RWPE2 (cell line): Measurements from ENCODE around the gene CARD11.
A peak's percentile ranks its signal among the peaks of the same experiment; 100 is the strongest.

Source experiments
- ATAC-seq: fragments of 200-7000 bp; cut with Tn5 transposase; 3 replicates; pipeline ENCODE4 v1.9.1; 2021; ENCODE audit warnings: low read depth
- DNase-seq: peaks from one replicate; pipeline ENCODE4 v3.0.0-alpha.2; 2020; ENCODE audit warnings: low spot score
- H3K27ac ChIP-seq: fragments of 450-650 bp; 2 replicates; pipeline ENCODE4 v1.5.1; 2017; ENCODE audit warnings: mild to moderate bottlenecking; ENCODE audit not compliant: poor library complexity, severe bottlenecking
- H3K27me3 ChIP-seq: fragments of 250-450 bp; sonication (Bioruptor Pico); 2 replicates; pipeline ENCODE4 v1.5.1; 2021; ENCODE audit warnings: mild to moderate bottlenecking, moderate library complexity; ENCODE audit not compliant: insufficient read depth, poor library complexity, severe bottlenecking
- H3K36me3 ChIP-seq: fragments of 250-450 bp; sonication (Bioruptor Pico); 2 replicates; pipeline ENCODE4 v1.5.1; 2020; ENCODE audit warnings: low read depth, mild to moderate bottlenecking, moderate library complexity
- H3K4me1 ChIP-seq: fragments of 250-450 bp; sonication (Bioruptor Pico); 2 replicates; pipeline ENCODE4 v1.5.1; 2021; ENCODE audit warnings: mild to moderate bottlenecking, moderate library complexity; ENCODE audit not compliant: insufficient read depth, poor library complexity, severe bottlenecking
- H3K4me3 ChIP-seq: fragments of 250-450 bp; sonication (Bioruptor Pico); 2 replicates; pipeline ENCODE4 v1.5.1; 2021; ENCODE audit warnings: mild to moderate bottlenecking, moderate library complexity; ENCODE audit not compliant: severe bottlenecking
- H3K9me3 ChIP-seq: fragments of 250-450 bp; sonication (Bioruptor Pico); 2 replicates; pipeline ENCODE4 v1.5.1; 2021; ENCODE audit warnings: mild to moderate bottlenecking, moderate library complexity; ENCODE audit not compliant: severe bottlenecking
- TF ChIP-seq, protein P1 (sequence below): fragments of 450-650 bp; IDR thresholded peaks from one replicate; pipeline ENCODE4 v1.5.1; 2017; ENCODE audit warnings: mild to moderate bottlenecking, moderate library complexity; ENCODE audit not compliant: poor library complexity, severe bottlenecking

CARD11 gene

DNA sequence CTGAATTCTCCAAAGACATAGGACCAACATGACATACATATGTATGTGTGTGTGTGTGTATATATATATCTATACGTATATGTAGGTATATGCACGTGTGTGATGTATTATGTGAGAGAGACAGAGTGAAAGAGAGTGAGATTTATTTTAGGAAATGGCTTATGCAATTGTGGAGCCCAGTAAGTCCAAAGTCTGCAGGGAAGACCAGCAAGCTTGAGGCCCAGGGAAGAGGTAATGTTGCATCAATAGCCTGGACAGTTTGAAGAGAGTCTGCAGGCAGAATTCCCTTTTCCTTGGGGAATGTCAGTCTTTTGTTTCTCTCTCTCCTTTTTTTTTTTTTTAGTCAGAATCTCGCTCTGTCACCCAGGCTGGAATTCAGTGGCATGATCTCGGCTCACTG, 33.0 kb upstream of the CARD11 start:
- no peak for ATAC-seq

DNA sequence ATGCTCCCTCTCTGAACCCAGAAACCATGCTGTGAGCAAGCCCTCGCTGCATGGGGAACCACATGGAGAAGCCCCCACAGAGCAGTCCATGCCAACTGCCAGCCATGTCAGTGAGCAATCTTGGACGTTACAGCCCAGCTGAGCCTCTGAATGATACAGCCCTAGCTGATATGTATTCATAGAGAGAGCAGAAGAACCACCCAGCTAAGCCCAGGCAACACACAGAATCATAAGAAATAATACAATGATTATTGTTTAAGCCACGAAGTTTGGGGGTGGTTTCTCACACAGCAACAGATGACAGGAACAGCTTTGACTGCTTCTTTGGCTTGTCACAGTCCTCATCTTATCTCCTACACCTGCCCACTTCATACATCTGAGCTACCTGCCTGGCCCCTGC, 32.5 kb upstream of the CARD11 start:
- H3K36me3 ChIP-seq, result no peaks in the 10 kb centered on the region
- no peak for DNase-seq
- H3K27me3 ChIP-seq, result no peaks in the 10 kb centered on the region
- ATAC-seq, result no peak
- no peak overlapping the region for H3K27ac ChIP-seq
- TF ChIP-seq, protein P1, sequence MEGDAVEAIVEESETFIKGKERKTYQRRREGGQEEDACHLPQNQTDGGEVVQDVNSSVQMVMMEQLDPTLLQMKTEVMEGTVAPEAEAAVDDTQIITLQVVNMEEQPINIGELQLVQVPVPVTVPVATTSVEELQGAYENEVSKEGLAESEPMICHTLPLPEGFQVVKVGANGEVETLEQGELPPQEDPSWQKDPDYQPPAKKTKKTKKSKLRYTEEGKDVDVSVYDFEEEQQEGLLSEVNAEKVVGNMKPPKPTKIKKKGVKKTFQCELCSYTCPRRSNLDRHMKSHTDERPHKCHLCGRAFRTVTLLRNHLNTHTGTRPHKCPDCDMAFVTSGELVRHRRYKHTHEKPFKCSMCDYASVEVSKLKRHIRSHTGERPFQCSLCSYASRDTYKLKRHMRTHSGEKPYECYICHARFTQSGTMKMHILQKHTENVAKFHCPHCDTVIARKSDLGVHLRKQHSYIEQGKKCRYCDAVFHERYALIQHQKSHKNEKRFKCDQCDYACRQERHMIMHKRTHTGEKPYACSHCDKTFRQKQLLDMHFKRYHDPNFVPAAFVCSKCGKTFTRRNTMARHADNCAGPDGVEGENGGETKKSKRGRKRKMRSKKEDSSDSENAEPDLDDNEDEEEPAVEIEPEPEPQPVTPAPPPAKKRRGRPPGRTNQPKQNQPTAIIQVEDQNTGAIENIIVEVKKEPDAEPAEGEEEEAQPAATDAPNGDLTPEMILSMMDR, result no peak
- H3K4me1 ChIP-seq, result no peaks in the 10 kb centered on the region
- H3K9me3 ChIP-seq, result no peaks in the 10 kb centered on the region
- no peak overlapping the region for H3K4me3 ChIP-seq

More for the DNA sequence above, 33.0 kb upstream of the CARD11 start:
- no peak overlapping the region for H3K4me3 ChIP-seq
- H3K27ac ChIP-seq, result no peak overlapping the region
- TF ChIP-seq, protein P1, result no peak
- no peak for DNase-seq
- no peaks in the 10 kb centered on the region for H3K9me3 ChIP-seq
- no peaks in the 10 kb centered on the region for H3K27me3 ChIP-seq
- H3K4me1 ChIP-seq, result no peaks in the 10 kb centered on the region
- no peaks in the 10 kb centered on the region for H3K36me3 ChIP-seq

GRCh38 chr7:3075441-3075840, 31.8 kb upstream of the CARD11 start:
- Histone ChIP-seq H3K27ac (no peak overlapping the region), H3K9me3 (no peaks in the 10 kb centered on the region), H3K4me3 (no peak overlapping the region), H3K36me3 (no peaks in the 10 kb centered on the region), H3K27me3 (no peaks in the 10 kb centered on the region), H3K4me1 (no peaks in the 10 kb centered on the region)
- TF ChIP-seq, protein P1, result no peak
- ATAC-seq (no peak), DNase-seq (no peak)

DNA sequence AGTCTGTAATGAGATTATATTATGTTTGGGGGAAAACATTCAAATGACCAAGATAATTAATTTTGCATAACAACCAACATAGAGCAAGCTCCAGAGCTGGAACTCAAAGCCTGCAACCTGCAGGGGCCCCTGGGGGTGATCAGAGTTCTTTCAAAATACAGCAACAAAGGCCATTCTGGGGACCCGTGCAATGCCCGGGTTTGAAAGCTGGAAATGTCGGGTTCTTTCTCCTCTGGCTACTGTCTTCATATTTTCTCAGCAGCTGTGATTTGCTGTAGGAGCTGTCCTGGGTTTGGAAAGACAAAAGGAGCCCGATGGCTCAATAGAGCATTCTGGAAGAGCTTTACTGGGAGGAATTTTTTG, 30.8 kb upstream of the CARD11 start:
- H3K4me1 ChIP-seq, result no peaks in the 10 kb centered on the region
- TF ChIP-seq, protein P1, result no peak
- H3K27me3 ChIP-seq, result no peaks in the 10 kb centered on the region
- H3K27ac ChIP-seq, result no peak overlapping the region
- no peak for ATAC-seq
- no peak overlapping the region for H3K4me3 ChIP-seq
- no peaks in the 10 kb centered on the region for H3K36me3 ChIP-seq
- H3K9me3 ChIP-seq, result no peaks in the 10 kb centered on the region
- no peak for DNase-seq

DNA sequence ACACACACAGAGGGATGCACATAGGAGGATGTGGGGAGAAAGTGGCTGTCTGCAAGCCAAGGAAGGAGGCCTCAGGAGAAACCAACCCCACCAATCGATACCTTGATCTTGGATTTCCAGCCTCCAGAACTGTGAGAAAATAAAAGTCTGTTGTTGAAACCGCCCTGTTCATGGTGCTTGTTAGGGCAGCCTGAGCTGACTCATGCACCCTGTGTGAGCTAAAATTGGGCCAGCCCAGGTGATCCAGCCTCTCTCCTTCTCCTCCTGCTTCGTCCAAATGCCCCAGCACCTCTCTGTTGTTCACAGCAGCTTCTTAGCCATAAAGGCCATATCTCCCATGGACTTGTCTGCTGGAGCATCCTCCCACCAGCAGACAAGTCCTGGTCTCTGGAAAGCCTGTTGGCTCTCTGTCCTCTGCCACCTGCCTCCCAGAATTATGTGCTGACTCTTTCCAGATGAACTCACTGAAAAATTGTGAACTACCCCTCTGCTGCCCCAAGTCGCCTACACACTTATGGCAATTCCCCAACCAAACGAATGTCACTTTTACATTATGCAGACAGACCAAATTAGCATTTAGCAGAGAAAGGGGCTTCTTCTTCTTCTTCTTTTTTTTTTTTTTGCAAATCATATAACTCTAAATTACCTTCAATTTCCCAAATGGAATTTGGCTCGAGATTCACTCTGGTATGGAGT, 30.2 kb upstream of the CARD11 start:
- Histone ChIP-seq H3K9me3 (no peaks in the 10 kb centered on the region), H3K27ac (no peak overlapping the region), H3K36me3 (no peaks in the 10 kb centered on the region), H3K4me1 (no peaks in the 10 kb centered on the region), H3K4me3 (no peak overlapping the region), H3K27me3 (no peaks in the 10 kb centered on the region)
- TF ChIP-seq, protein P1, result no peak
- ATAC-seq (peak; percentile 51; the same call in 2 of the 3 replicates), DNase-seq (no peak)
